DOHH2 (cell line): ENCODE data around the gene PSG1.
"Not testable (repeated sequence)": the region's sequence is repeated elsewhere in the genome, so short reads cannot be mapped to it uniquely, and the experiment has no call there.

Experiments used
- H3F3A ChIP-seq: fragments of 200-600 bp; sonication (generic), shearing (Covaris generic); 2 replicates; pipeline ENCODE4 v1.6.0; 2016; ENCODE audit warnings: antibody characterized with exemption, mild to moderate bottlenecking; ENCODE audit not compliant: control insufficient read depth, insufficient read depth
- H3K27ac ChIP-seq: fragments of 200-600 bp; sonication (generic); 2 replicates; pipeline ENCODE4 v1.5.1; 2014; ENCODE audit warnings: low read depth, mild to moderate bottlenecking, low read length, moderate library complexity
- H3K27me3 ChIP-seq: fragments of 200-600 bp; sonication (generic); 2 replicates; pipeline ENCODE4 v1.6.1; 2014; ENCODE audit warnings: mild to moderate bottlenecking, low read length, mixed read lengths; ENCODE audit not compliant: control insufficient read depth
- H3K36me3 ChIP-seq: fragments of 200-600 bp; sonication (generic); 2 replicates; pipeline ENCODE4 v1.6.1; 2014; ENCODE audit warnings: mild to moderate bottlenecking, low read length, moderate library complexity, mixed read lengths; ENCODE audit not compliant: control insufficient read depth
- H3K4me1 ChIP-seq: fragments of 200-600 bp; sonication (generic); 2 replicates; pipeline ENCODE4 v1.6.1; 2014; ENCODE audit warnings: mild to moderate bottlenecking, low read length, mixed read lengths; ENCODE audit not compliant: control insufficient read depth
- H3K4me2 ChIP-seq: fragments of 200-600 bp; sonication (generic); 2 replicates; pipeline ENCODE4 v1.6.0; 2014; ENCODE audit warnings: mild to moderate bottlenecking, low read length, moderate library complexity
- H3K4me3 ChIP-seq: fragments of 200-600 bp; sonication (generic); 2 replicates; pipeline ENCODE4 v1.5.1; 2014; ENCODE audit warnings: mild to moderate bottlenecking, low read length, mixed read lengths
- H3K79me2 ChIP-seq: fragments of 200-600 bp; sonication (generic); 2 replicates; pipeline ENCODE4 v1.6.1; 2014; ENCODE audit warnings: mild to moderate bottlenecking, low read length, mixed read lengths; ENCODE audit not compliant: control insufficient read depth
- H3K9me2 ChIP-seq: fragments of 200-600 bp; sonication (generic); replicated peaks from 2 replicates; pipeline ENCODE4 v1.6.1; 2014; ENCODE audit warnings: mild to moderate bottlenecking, low read length, mixed read lengths; ENCODE audit not compliant: control insufficient read depth
- H3K9me3 ChIP-seq: fragments of 200-600 bp; sonication (generic); 2 replicates; pipeline ENCODE4 v1.6.1; 2014; ENCODE audit warnings: antibody characterized with exemption, low read length, mixed read lengths; ENCODE audit not compliant: control insufficient read depth, insufficient read depth
- H4K20me1 ChIP-seq: fragments of 200-600 bp; sonication (generic); 2 replicates; pipeline ENCODE4 v1.6.0; 2014; ENCODE audit warnings: low read depth, mild to moderate bottlenecking, antibody characterized with exemption, low read length, moderate library complexity; ENCODE audit not compliant: control insufficient read depth, insufficient read depth

PSG1 gene

GRCh38 chr19:42912941-42913340, 33.4 kb upstream of the PSG1 start:
- not testable (repeated sequence) for H3K9me3 ChIP-seq, H3K9me2 ChIP-seq, H3K36me3 ChIP-seq, H3F3A ChIP-seq, H4K20me1 ChIP-seq, H3K4me2 ChIP-seq, H3K27me3 ChIP-seq, H3K4me3 ChIP-seq, H3K4me1 ChIP-seq, H3K79me2 ChIP-seq, H3K27ac ChIP-seq

- not testable (repeated sequence) for H3F3A ChIP-seq, H3K9me2 ChIP-seq, H3K79me2 ChIP-seq, H3K27me3 ChIP-seq, H3K9me3 ChIP-seq, H3K4me2 ChIP-seq, H3K4me3 ChIP-seq, H3K36me3 ChIP-seq, H3K4me1 ChIP-seq, H4K20me1 ChIP-seq, H3K27ac ChIP-seq
These were observed 32.2 kb upstream of the PSG1 start for GRCh38 chr19:42911731-42912130.

- H3K4me1 ChIP-seq, H3K9me2 ChIP-seq, H3K4me3 ChIP-seq, H3K36me3 ChIP-seq, H3K79me2 ChIP-seq, H3K27me3 ChIP-seq, H4K20me1 ChIP-seq, H3F3A ChIP-seq, H3K9me3 ChIP-seq, H3K4me2 ChIP-seq, H3K27ac ChIP-seq: not testable (repeated sequence)
These were observed 26.6 kb upstream of the PSG1 start for GRCh38 chr19:42906162-42906561.

DNA sequence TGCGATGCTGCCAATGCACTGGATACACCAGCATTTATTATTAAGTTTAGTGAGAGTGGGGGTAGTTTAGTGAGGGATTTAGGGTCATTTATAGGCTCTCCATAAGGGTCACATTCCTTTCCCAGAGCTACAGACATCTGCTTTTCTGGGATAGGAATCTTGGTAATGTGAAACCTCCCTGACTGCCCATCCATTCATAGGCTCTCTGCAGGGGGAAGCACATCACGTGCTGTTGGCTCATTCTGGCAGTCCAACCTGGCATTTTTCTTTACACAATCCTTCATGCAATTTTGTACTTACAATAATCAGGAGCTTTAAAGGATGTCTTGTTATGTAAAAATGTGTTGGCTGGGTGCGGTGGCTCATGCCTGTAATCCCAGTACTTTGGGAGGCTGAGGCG, 21.0 kb upstream of the PSG1 start:
- H3K9me3 ChIP-seq, H3K4me1 ChIP-seq, H3K27me3 ChIP-seq, H3F3A ChIP-seq, H3K4me2 ChIP-seq, H3K4me3 ChIP-seq, H4K20me1 ChIP-seq, H3K79me2 ChIP-seq, H3K27ac ChIP-seq, H3K36me3 ChIP-seq, H3K9me2 ChIP-seq: not testable (repeated sequence)

- not testable (repeated sequence) for H3K27me3 ChIP-seq, H3F3A ChIP-seq, H3K79me2 ChIP-seq, H3K4me2 ChIP-seq, H3K36me3 ChIP-seq, H4K20me1 ChIP-seq, H3K27ac ChIP-seq, H3K4me1 ChIP-seq, H3K9me3 ChIP-seq, H3K9me2 ChIP-seq, H3K4me3 ChIP-seq
These were observed 20.2 kb upstream of the PSG1 start for GRCh38 chr19:42899674-42900073.

- not testable (repeated sequence) for H3K9me2 ChIP-seq, H3K4me1 ChIP-seq, H3K27me3 ChIP-seq, H3K4me2 ChIP-seq, H3K9me3 ChIP-seq, H3K36me3 ChIP-seq, H4K20me1 ChIP-seq, H3K27ac ChIP-seq, H3F3A ChIP-seq, H3K79me2 ChIP-seq, H3K4me3 ChIP-seq
These were observed 19.6 kb upstream of the PSG1 start for GRCh38 chr19:42899110-42899509.

DNA sequence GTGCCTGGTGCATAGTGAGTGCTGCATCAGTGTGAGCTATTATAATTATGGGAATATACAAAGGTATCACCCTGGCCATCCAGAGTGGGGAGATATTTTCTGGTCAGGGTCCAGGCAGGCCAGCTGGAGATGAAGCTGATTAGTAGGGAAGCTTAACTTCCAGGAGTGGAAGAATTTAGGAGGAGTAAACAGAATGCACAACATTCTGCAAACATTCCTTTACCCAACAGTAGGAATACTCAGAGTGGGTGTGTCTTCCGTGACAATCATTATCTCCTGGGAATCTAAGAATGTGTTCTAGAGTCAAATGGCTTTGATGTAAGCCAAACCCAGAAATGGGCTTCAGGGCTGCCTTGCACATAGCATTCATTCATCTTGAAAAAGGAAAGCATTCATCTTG, 19.1 kb upstream of the PSG1 start:
- H3K79me2 ChIP-seq, H3F3A ChIP-seq, H4K20me1 ChIP-seq, H3K27ac ChIP-seq, H3K4me1 ChIP-seq, H3K4me3 ChIP-seq, H3K9me2 ChIP-seq, H3K36me3 ChIP-seq, H3K27me3 ChIP-seq, H3K4me2 ChIP-seq, H3K9me3 ChIP-seq: not testable (repeated sequence)

- H3K4me1 ChIP-seq, H3K9me2 ChIP-seq, H3K27me3 ChIP-seq, H3K4me3 ChIP-seq, H3K79me2 ChIP-seq, H4K20me1 ChIP-seq, H3K9me3 ChIP-seq, H3K36me3 ChIP-seq, H3K4me2 ChIP-seq, H3F3A ChIP-seq, H3K27ac ChIP-seq: not testable (repeated sequence)
These were observed 18.2 kb upstream of the PSG1 start for GRCh38 chr19:42897729-42898128.

DNA sequence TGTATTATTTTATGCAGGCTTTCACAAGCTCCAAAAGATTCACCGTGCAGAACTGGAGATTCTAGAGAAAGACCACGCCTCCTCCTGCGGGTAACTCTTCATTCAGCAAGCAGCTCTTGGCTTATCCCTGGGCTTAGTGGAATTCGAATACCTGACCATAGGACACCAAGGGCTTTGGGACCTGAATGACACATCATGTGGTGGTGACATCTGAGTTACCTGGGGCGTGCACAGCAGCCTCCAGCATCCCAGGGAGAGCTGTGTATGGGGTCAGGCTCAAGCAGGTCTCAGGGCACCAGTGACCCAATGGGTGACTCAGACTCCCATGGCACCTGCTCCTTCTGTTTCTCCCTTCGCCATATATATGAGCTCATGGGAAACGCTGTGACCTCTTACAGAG, 10.9 kb upstream of the PSG1 start:
- H3K36me3 ChIP-seq, H3K27ac ChIP-seq, H3K79me2 ChIP-seq, H3K27me3 ChIP-seq, H3K4me2 ChIP-seq, H3F3A ChIP-seq, H3K4me3 ChIP-seq, H3K9me2 ChIP-seq, H3K9me3 ChIP-seq, H4K20me1 ChIP-seq, H3K4me1 ChIP-seq: not testable (repeated sequence)
